Esophagus squamous epithelium (tissue), 4 donors: ENCODE results near the gene SH3PXD2B.

Experiments
- CTCF ChIP-seq, 6 experiments: fragments of 450-650 bp in 4 of 6; fragments of 200-600 bp in 2 of 6; sonication (generic) in 2 of 6; IDR thresholded peaks; one replicate each; pipeline ENCODE4 v1.5.1; 2016 to 2019; ENCODE audit warnings: antibody characterized with exemption in 6 of 6, mild to moderate bottlenecking in 4 of 6, moderate library complexity in 4 of 6
- POLR2A ChIP-seq, 4 donors: fragments of 450-650 bp; IDR thresholded peaks; one replicate each; pipeline ENCODE4 v1.6.1; 2017; ENCODE audit warnings: antibody characterized with exemption in 4 of 4, mild to moderate bottlenecking in 4 of 4, moderate library complexity in 3 of 4

- TF ChIP-seq CTCF (IDR thresholded peaks at IDR 0.05) = no peak
- TF ChIP-seq POLR2A (IDR thresholded peaks at IDR 0.05) = no peak
Observed at GRCh38 chr5:172350212-172351181, 103.8 kb downstream of the SH3PXD2B start.
